Smooth muscle cell (in vitro differentiated cells): ENCODE results near the gene UBE2E3. TPM values are rescaled to one million over a fixed set of nuclear protein-coding genes. Genes with fewer than 3 reads are reported as not detected.
A peak's percentile ranks its signal among the peaks of the same experiment; 100 is the strongest.

Experiments used
- DNase-seq: peaks from one replicate; lab custom pipeline; 2025; ENCODE audit not compliant: unreplicated experiment; lab: John Stamatoyannopoulos, UW
- H2AFZ ChIP-seq: fragments of 200-600 bp; sonication (generic); 2 replicates; pipeline ENCODE4 v1.6.0; 2016; ENCODE audit warnings: antibody characterized with exemption, low read depth, mild to moderate bottlenecking
- H3F3A ChIP-seq: fragments of 200-600 bp; sonication (generic); 2 replicates; pipeline ENCODE4 v1.6.0; 2017; ENCODE audit warnings: antibody characterized with exemption, low read depth
- H3K27ac ChIP-seq: fragments of 200-600 bp; sonication (generic); 2 replicates; pipeline ENCODE4 v1.5.1; 2016; ENCODE audit warnings: low read depth, mild to moderate bottlenecking
- H3K27me3 ChIP-seq: fragments of 200-600 bp; sonication (generic); 2 replicates; pipeline ENCODE4 v1.6.1; 2016; ENCODE audit warnings: low read depth, mild to moderate bottlenecking
- H3K36me3 ChIP-seq: fragments of 200-600 bp; sonication (generic); 2 replicates; pipeline ENCODE4 v1.5.1; 2016; ENCODE audit warnings: low read depth
- H3K4me1 ChIP-seq: fragments of 200-600 bp; sonication (generic); 2 replicates; pipeline ENCODE4 v1.5.1; 2016; ENCODE audit warnings: low read depth
- H3K4me2 ChIP-seq: fragments of 200-600 bp; sonication (generic); 2 replicates; pipeline ENCODE4 v1.6.0; 2016; ENCODE audit warnings: mild to moderate bottlenecking
- H3K4me3 ChIP-seq: fragments of 200-600 bp; sonication (generic); 2 replicates; pipeline ENCODE4 v1.5.1; 2016; ENCODE audit warnings: mild to moderate bottlenecking
- H3K79me2 ChIP-seq: fragments of 200-600 bp; sonication (generic); 2 replicates; pipeline ENCODE4 v1.6.0; 2016; ENCODE audit warnings: low read depth, mild to moderate bottlenecking
- H3K9ac ChIP-seq: fragments of 200-600 bp; sonication (generic); 2 replicates; pipeline ENCODE4 v1.6.0; 2016; ENCODE audit warnings: low read depth
- H3K9me3 ChIP-seq: fragments of 200-600 bp; sonication (generic); replicated peaks from 2 replicates; pipeline ENCODE4 v1.5.1; 2016; ENCODE audit warnings: low read depth
- H4K20me1 ChIP-seq: fragments of 200-600 bp; sonication (generic); 2 replicates; pipeline ENCODE4 v1.6.0; 2016; ENCODE audit warnings: low read depth
- CTCF ChIP-seq: fragments of 200-600 bp; sonication (generic); IDR thresholded peaks from 2 replicates; pipeline ENCODE4 v1.5.1; 2017; ENCODE audit warnings: borderline replicate concordance, mild to moderate bottlenecking, antibody characterized with exemption; ENCODE audit not compliant: insufficient read depth, poor library complexity, severe bottlenecking
- WGBS: methylation state at CpG from one replicate; pipeline ENCODE4 v1.1.7; 2016; ENCODE audit warnings: low lambda C conversion rate; 5-methylcytosine and 5-hydroxymethylcytosine counted together
- polyA plus RNA-seq: library from polyadenylated mRNA; unstranded; fragments of >200 nt; fragmentation: Nextera tagmentation; extraction: Ambion mirVana; gene quantifications from 2 replicates; pipeline ENCODE4 v1.2.1, GENCODE V29; 2016
- total RNA-seq: library from RNA; depleted of rRNA; stranded (reverse); fragments of >200 nt; gene quantifications from 2 replicates; pipeline ENCODE4 v1.2.3, GENCODE V29; 2014

The UBE2E3 gene
- total and polyA plus RNA-seq, 2 experiments from 2014 or later = 225 to 259 TPM

- no peak for TF ChIP-seq CTCF
- Histone ChIP-seq H3K79me2 (peaks cover 98% of the 10 kb centered on the region), H3K27ac (no peak overlapping the region), H3K36me3 (peaks cover 9% of the 10 kb centered on the region), H3K9me3 (no peaks in the 10 kb centered on the region), H3K4me2 (peak overlapping the region; percentile 100), H3K4me3 (peak overlapping the region; percentile 97), H3K27me3 (no peaks in the 10 kb centered on the region), H4K20me1 (peaks cover 61% of the 10 kb centered on the region), H2AFZ (no peak overlapping the region), H3K4me1 (peaks cover 53% of the 10 kb centered on the region), H3K9ac (no peak overlapping the region), H3F3A (peaks cover 4% of the 10 kb centered on the region)
- no peak for DNase-seq
- WGBS = 82% methylated on average over 2 of the region's 2 CpGs
Measured at GRCh38 chr2:180985771-180986395, 5.5 kb downstream of the UBE2E3 start.

GRCh38 chr2:180987146-180987545, 6.7 kb downstream of the UBE2E3 start:
- no peak for TF ChIP-seq CTCF
- no peak for DNase-seq
- H3K27me3 ChIP-seq = no peaks in the 10 kb centered on the region
- H4K20me1 ChIP-seq = peaks cover 74% of the 10 kb centered on the region
- no peaks in the 10 kb centered on the region for H3K9me3 ChIP-seq
- no peak overlapping the region for H3K27ac ChIP-seq
- peak overlapping the region; percentile 8 for H3K4me2 ChIP-seq
- H3F3A ChIP-seq = no peaks in the 10 kb centered on the region
- H3K79me2 ChIP-seq = peaks cover 100% of the 10 kb centered on the region
- H3K4me1 ChIP-seq = peaks cover 51% of the 10 kb centered on the region
- no peak overlapping the region for H3K9ac ChIP-seq
- WGBS = 86% methylated on average over 2 of the region's 2 CpGs
- no peak overlapping the region for H3K4me3 ChIP-seq
- peaks cover 9% of the 10 kb centered on the region for H3K36me3 ChIP-seq
- H2AFZ ChIP-seq = no peak overlapping the region

- peaks cover 21% of the 10 kb centered on the region for H3K4me1 ChIP-seq
- H3K4me2 ChIP-seq = no peak overlapping the region
Measured at GRCh38 chr2:180990337-180990736, 9.9 kb downstream of the UBE2E3 start.

More at GRCh38 chr2:180990337-180990736, 9.9 kb downstream of the UBE2E3 start:
- H3K9ac ChIP-seq = no peak overlapping the region
- TF ChIP-seq CTCF = no peak
- DNase-seq = no peak
- H3K9me3 ChIP-seq = no peaks in the 10 kb centered on the region
- H3K79me2 ChIP-seq = peaks cover 100% of the 10 kb centered on the region
- peaks cover 9% of the 10 kb centered on the region for H3K36me3 ChIP-seq
- no peak overlapping the region for H3K4me3 ChIP-seq
- no peaks in the 10 kb centered on the region for H3K27me3 ChIP-seq
- no peaks in the 10 kb centered on the region for H3F3A ChIP-seq
- no peak overlapping the region for H3K27ac ChIP-seq
- no peak overlapping the region for H2AFZ ChIP-seq
- 86% methylated on average over 3 of the region's 3 CpGs for WGBS
- H4K20me1 ChIP-seq = peaks cover 100% of the 10 kb centered on the region
